Astrocyte (in vitro differentiated cells and primary cell): ENCODE measurements around the gene ZBTB45. TPM values are rescaled to one million over a fixed set of nuclear protein-coding genes. Genes with fewer than 3 reads are reported as not detected.
A peak's percentile ranks its signal among the peaks of the same experiment; 100 is the strongest.

Experiments used
- DNase-seq: peaks from one replicate; pipeline ENCODE4 v3.0.0-alpha.2; 2010; ENCODE audit warnings: low read depth
- FAIRE-seq: peaks from 2 replicates; lab custom pipeline; 2011; peaks lifted over from hg19 to GRCh38; lab: Jason Lieb, UNC
- H2AFZ ChIP-seq: 2 replicates; pipeline ENCODE4 v1.6.0; 2012; ENCODE audit warnings: low read depth, low read length, inconsistent platforms
- H3K27ac ChIP-seq: 2 replicates; pipeline ENCODE4 v1.5.1; 2011; ENCODE audit warnings: low read depth, low read length, inconsistent platforms
- H3K27me3 ChIP-seq: 2 replicates; pipeline ENCODE4 v1.6.0; 2011; ENCODE audit warnings: low read length, inconsistent platforms; ENCODE audit not compliant: insufficient read depth
- H3K36me3 ChIP-seq: 2 replicates; pipeline ENCODE4 v1.5.1; 2011; ENCODE audit warnings: low read length, inconsistent platforms; ENCODE audit not compliant: insufficient read depth
- H3K4me1 ChIP-seq: 2 replicates; pipeline ENCODE4 v1.5.1; 2011; ENCODE audit warnings: low read length, inconsistent platforms; ENCODE audit not compliant: insufficient read depth
- H3K4me2 ChIP-seq: 2 replicates; pipeline ENCODE4 v1.6.0; 2012; ENCODE audit warnings: low read length, inconsistent platforms
- H3K4me3 ChIP-seq: 2 replicates; pipeline ENCODE4 v1.5.1; 2011; ENCODE audit warnings: low read depth, mild to moderate bottlenecking, low read length, inconsistent platforms; ENCODE audit not compliant: insufficient read depth
- H3K79me2 ChIP-seq: 2 replicates; pipeline ENCODE4 v1.6.0; 2012; ENCODE audit warnings: mild to moderate bottlenecking, low read length, inconsistent platforms; ENCODE audit not compliant: insufficient read depth
- H3K9ac ChIP-seq: 2 replicates; pipeline ENCODE4 v1.6.0; 2012; ENCODE audit warnings: mild to moderate bottlenecking, low read length, inconsistent platforms
- H3K9me3 ChIP-seq: 2 replicates; pipeline ENCODE4 v1.5.1; 2012; ENCODE audit warnings: low read depth, mild to moderate bottlenecking, low read length, inconsistent platforms; ENCODE audit not compliant: insufficient read depth
- H4K20me1 ChIP-seq: 2 replicates; pipeline ENCODE4 v1.6.0; 2012; ENCODE audit warnings: low read length, inconsistent platforms; ENCODE audit not compliant: insufficient read depth
- H3K27ac Mint-ChIP-seq: one replicate; pipeline ENCODE4 v1.8.0; 2021; ENCODE audit warnings: mild to moderate bottlenecking, mixed read lengths; ENCODE audit not compliant: unreplicated experiment
- H3K27me3 Mint-ChIP-seq: one replicate; pipeline ENCODE4 v1.8.0; 2021; ENCODE audit warnings: low read depth, mixed read lengths; ENCODE audit not compliant: unreplicated experiment
- H3K36me3 Mint-ChIP-seq: one replicate; pipeline ENCODE4 v1.8.0; 2021; ENCODE audit warnings: low read depth, mixed read lengths; ENCODE audit not compliant: unreplicated experiment
- H3K4me1 Mint-ChIP-seq: one replicate; pipeline ENCODE4 v1.8.0; 2021; ENCODE audit warnings: low read depth, mixed read lengths; ENCODE audit not compliant: unreplicated experiment
- H3K4me3 Mint-ChIP-seq: one replicate; pipeline ENCODE4 v1.8.0; 2021; ENCODE audit warnings: mild to moderate bottlenecking, moderate library complexity, mixed read lengths; ENCODE audit not compliant: unreplicated experiment
- H3K9me3 Mint-ChIP-seq: one replicate; pipeline ENCODE4 v1.8.0; 2021; ENCODE audit warnings: mild to moderate bottlenecking, mixed read lengths; ENCODE audit not compliant: unreplicated experiment
- CTCF ChIP-seq: IDR thresholded peaks from 2 replicates; pipeline ENCODE4 v1.5.1; 2011; ENCODE audit warnings: low read depth, mild to moderate bottlenecking, inconsistent platforms, low read length, moderate library complexity; ENCODE audit not compliant: insufficient read depth
- EZH2 ChIP-seq: IDR thresholded peaks from 2 replicates; pipeline ENCODE4 v1.6.1; 2012; ENCODE audit warnings: mild to moderate bottlenecking, low read length, inconsistent platforms; ENCODE audit not compliant: insufficient read depth
- total RNA-seq: library from RNA; stranded (reverse); gene quantifications from 2 replicates; pipeline ENCODE4 v1.2.1, GENCODE V29; 2021

Gene ZBTB45
- total RNA-seq, 1 donor from 2014 or later = 16.3 TPM

DNA sequence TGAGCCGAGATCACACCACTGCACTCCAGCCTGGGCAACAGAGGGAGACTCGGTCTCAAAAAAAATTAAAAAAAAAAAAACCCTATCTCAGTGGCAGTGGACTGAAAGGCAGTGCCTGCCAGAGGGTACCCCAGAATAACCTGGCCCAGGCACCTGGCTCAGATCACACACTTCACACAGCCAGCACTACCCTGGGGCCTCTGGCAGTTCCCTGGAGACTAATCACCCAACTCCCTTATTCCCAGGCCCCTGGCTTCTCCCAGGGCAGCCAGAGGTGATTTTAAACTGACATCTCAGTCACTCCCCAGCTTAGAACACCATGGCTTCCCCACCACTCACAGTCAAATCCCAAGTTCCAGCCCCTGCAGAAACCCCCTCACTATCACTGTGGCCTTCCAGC, 4.4 kb downstream of the ZBTB45 start:
- H3K4me2 ChIP-seq = no peak overlapping the region
- H3K27ac ChIP-seq = no peak overlapping the region
- H3K4me3 Mint-ChIP-seq = peak overlapping the region; percentile 70
- DNase-seq = no peak
- peaks cover 2% of the 10 kb centered on the region for H3K36me3 ChIP-seq
- H3K4me1 ChIP-seq = peaks cover 16% of the 10 kb centered on the region
- no peaks in the 10 kb centered on the region for H3K27me3 ChIP-seq
- peaks cover 21% of the 10 kb centered on the region for H3K4me1 Mint-ChIP-seq
- no peak overlapping the region for H3K4me3 ChIP-seq
- H3K9me3 ChIP-seq = no peaks in the 10 kb centered on the region
- no peaks in the 10 kb centered on the region for H3K27me3 Mint-ChIP-seq
- H4K20me1 ChIP-seq = peaks cover 23% of the 10 kb centered on the region
- no peaks in the 10 kb centered on the region for H3K9me3 Mint-ChIP-seq
- TF ChIP-seq EZH2 = no peak
- no peak for TF ChIP-seq CTCF
- H3K79me2 ChIP-seq = peaks cover 47% of the 10 kb centered on the region
- H3K36me3 Mint-ChIP-seq = peaks cover 9% of the 10 kb centered on the region
- no peak for FAIRE-seq
- H3K27ac Mint-ChIP-seq = peak overlapping the region; percentile 95
- H2AFZ ChIP-seq = no peak overlapping the region
- H3K9ac ChIP-seq = no peak overlapping the region

- Mint-ChIP-seq H3K27me3 (no peaks in the 10 kb centered on the region), H3K9me3 (no peaks in the 10 kb centered on the region), H3K4me3 (peak overlapping the region; percentile 76), H3K36me3 (peaks cover 12% of the 10 kb centered on the region), H3K4me1 (peaks cover 21% of the 10 kb centered on the region), H3K27ac (no peak overlapping the region)
- Histone ChIP-seq H3K9me3 (no peaks in the 10 kb centered on the region), H3K4me2 (peak overlapping the region; percentile 75), H3K79me2 (peaks cover 47% of the 10 kb centered on the region), H3K36me3 (peaks cover 2% of the 10 kb centered on the region), H4K20me1 (peaks cover 23% of the 10 kb centered on the region), H2AFZ (no peak overlapping the region), H3K27me3 (no peaks in the 10 kb centered on the region), H3K4me1 (peaks cover 16% of the 10 kb centered on the region), H3K4me3 (no peak overlapping the region), H3K9ac (no peak overlapping the region), H3K27ac (no peak overlapping the region)
- DNase-seq (no peak), FAIRE-seq (no peak)
- TF ChIP-seq CTCF = no peak
- TF ChIP-seq EZH2 = no peak
Observed at GRCh38 chr19:58514564-58515022, 5.0 kb downstream of the ZBTB45 start.

DNA sequence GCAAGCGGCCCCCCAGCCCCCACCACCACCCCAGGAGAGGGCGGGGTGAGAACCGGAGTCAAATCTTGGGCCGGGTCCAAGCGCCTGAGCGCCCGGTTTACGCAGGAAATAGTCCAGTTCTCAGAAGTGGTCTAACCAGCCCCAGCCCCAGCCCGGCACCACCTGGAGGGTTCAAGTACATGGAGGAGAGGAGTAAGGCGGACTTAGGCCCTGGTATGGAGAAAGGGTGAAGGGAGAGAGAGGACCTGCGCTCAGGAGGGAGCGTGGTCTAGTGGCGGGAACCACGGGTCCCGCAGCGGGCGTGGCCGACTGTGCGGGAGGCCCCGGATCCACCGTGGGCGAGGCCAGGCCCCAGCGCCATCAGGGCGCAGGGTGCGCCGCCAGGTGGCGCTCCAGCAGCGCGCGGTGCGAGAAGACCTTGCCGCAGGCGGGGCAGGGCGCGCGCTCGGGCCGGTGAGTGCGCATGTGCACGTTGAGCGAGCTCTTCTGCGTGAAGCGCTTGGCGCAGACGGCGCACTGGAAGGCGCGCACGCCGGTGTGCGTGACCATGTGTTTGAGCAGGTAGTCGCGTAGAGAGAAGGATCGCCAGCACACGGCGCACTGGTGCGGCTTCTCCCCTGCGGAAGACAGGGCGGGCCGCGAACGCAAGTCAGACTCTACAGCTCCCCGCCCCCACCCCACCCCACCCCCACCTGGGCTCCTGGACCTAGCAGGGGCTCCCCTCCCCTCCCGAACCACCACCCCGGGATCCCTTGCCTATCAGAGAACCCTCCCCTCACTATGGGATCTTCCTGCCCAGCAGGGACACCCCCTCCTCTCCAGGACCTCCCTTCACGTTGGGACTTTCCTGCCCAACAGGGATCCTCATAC, 5.7 kb downstream of the ZBTB45 start:
- peak overlapping the region; percentile 77 for H2AFZ ChIP-seq
- no peaks in the 10 kb centered on the region for H3K27me3 ChIP-seq
- peaks cover 16% of the 10 kb centered on the region for H3K4me1 ChIP-seq
- H3K9me3 ChIP-seq = no peaks in the 10 kb centered on the region
- Mint-ChIP-seq H3K9me3 (no peaks in the 10 kb centered on the region), H3K4me3 (peak overlapping the region; percentile 75), H3K4me1 (peaks cover 21% of the 10 kb centered on the region), H3K27me3 (no peaks in the 10 kb centered on the region), H3K27ac (no peak overlapping the region), H3K36me3 (peaks cover 14% of the 10 kb centered on the region)
- peak; percentile 56 for DNase-seq
- H3K4me3 ChIP-seq = no peak overlapping the region
- H3K79me2 ChIP-seq = peaks cover 44% of the 10 kb centered on the region
- no peak overlapping the region for H3K9ac ChIP-seq
- FAIRE-seq = no peak
- H3K36me3 ChIP-seq = peaks cover 2% of the 10 kb centered on the region
- peaks cover 23% of the 10 kb centered on the region for H4K20me1 ChIP-seq
- H3K27ac ChIP-seq = no peak overlapping the region
- peak overlapping the region; percentile 75 for H3K4me2 ChIP-seq
- TF ChIP-seq CTCF (peak; percentile 60), EZH2 (no peak)
